HG03108 (cell line): ENCODE data around the gene ATXN7L1.
"Not testable (repeated sequence)": the region's sequence is repeated elsewhere in the genome, so short reads cannot be mapped to it uniquely, and the experiment has no call there.

Experiments
- ATAC-seq: cut with Tn5 transposase; IDR thresholded peaks from one replicate; pipeline ENCODE4 v1.9.1; 2021; ENCODE audit warnings: moderate library complexity; ENCODE audit not compliant: unreplicated experiment

The ATXN7L1 gene

DNA sequence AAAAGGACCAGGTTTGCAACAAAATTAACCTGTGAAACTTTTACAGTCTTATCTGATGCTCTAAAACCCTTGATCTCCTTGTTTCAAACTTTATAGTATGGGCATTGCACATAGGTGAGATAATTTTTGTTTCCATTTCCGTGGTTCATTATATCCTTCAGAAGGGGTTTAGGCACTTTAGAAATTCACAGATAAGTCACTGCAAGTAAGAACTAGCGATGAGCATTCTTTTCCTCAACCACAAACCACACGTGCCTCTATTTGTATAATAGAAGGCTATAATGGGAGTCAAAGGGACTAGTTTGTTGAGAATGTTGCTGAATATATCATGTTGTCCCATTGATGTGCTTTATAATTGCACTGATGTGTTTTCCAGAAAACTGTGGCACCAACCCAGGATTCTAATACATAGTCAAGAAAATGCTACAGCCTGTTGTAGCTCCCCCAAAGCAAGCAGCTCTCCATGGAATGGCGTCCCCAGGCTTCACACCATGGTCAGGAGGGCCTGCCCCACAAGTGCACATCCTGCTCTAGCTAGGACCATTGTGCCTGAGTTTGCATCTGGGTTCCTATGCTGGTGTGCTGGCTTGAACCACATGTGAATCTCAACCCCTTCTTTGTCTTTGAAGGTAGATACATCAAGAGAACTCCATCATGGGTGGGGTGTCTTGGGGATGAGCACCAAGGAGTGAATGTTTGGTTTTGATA lies 14.0 kb upstream of the ATXN7L1 start:
- ATAC-seq: no peak

DNA sequence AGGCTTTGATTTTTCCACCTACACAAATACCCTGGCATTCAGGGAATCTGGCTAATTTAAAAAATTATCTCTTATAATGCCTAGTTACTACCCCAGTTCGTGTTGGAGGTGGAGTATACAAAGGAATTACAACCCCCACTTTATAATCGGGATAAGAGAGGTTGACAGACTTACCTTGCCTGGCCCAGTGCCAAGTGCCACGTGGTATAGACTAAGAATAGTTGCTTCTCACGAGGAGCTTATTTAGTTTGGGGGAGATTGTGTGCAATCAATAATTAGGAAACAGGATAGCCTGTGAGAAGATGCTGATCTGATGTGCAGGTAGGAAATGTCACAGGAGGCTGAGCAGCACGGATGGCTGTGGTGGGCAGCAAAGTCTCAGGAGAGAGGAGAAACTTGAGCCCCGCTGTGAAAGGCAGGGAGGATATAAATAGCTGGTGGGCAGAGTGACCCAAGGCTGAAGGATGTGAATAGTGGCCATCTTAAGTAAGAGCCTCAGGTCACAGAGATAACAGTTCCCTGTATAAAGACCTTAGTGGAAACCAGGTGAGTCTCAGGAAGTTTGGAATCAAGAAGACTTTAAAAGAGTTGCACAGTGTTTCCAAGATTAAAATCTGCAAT lies 11.3 kb upstream of the ATXN7L1 start:
- no peak for ATAC-seq

DNA sequence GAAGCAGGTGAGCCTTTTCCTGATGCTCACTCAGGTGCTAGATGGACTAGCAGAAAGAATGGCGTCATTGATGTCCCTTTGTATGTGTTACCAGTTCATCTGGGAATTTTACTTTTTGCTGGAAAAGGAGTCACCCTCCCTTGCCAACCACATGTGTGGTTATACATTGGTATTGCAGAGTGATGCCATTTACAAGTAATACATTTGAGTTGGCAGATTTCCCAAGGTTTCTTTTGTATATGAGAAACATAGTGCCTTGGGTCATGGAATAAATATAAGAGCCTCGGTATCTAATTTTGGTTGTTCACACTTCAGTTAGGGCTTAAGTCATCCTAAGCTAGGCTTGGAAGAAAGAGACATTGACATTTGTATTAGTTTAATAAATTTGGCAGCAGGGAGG lies 10.4 kb upstream of the ATXN7L1 start:
- ATAC-seq: no peak

DNA sequence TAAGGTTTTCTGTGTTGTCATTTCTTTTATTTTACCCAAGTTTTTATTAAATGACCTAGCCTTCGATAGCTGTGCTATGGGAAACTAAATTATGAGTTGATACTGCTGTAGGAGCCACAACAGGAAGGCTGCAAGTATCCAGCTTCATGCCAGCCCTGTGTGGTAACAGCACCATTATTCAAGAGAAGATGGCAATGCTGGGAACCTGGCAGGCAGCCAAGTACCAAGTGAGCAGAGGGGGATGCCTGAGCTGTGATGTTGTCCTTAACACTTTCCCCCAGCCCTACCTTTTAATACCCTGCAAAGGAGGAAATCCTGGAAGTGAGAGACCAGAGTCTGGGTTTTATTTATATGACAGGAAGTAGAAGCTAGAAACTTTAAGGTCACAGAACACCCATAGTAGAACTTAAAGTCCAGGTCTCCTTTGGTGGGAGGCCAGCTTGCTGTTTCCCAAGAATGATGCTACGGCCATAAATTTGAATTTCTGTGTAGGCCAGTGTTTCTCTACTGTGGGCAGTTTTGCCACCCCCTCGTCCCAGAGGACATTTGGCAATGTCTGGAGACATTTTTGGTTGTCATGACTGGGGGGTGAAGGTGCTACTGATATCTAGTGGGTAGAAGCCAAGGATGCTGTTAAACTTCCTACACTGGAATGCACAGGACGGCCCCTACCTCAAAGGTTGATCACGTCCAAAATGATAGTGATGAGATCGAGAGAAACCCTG lies 9.2 kb upstream of the ATXN7L1 start:
- no peak for ATAC-seq

DNA sequence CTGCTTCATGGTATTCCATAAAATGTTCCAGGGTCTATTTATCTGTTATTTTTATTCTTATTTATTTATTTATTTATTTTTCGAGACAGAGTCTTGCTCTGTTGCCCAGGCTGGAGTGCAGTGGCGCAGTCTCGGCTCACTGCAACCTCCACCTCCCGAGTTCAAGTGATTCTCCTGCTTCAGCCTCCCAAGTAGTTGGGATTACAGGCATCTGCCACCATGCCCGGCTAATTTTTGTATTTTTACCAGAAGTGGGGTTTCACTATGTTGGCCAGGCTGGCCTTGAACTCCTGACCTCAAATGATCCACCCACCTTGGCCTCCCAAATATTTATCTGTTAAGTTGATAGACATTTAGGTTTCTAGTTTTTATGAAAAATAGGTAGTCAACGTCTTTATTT lies 6.8 kb upstream of the ATXN7L1 start:
- not testable (repeated sequence) for ATAC-seq

DNA sequence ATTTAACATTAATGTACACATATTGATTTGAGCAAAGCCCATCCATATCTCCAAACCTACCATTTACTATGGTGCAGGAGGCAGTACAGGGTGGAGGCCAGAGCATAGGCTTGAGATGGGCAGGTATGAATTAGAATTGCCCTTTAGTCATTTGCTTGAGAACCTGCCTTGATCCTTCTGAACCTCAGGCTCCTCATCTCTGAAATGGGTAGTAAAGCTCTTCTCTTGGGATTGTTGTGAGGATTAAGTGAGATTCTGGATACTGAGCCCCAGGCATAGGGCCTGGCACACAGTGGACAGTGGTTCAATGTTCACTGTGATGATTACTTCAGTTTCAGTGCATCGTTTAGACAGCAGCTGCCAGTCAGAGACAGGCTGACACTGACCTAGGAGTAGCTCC lies 5.0 kb upstream of the ATXN7L1 start:
- no peak for ATAC-seq

DNA sequence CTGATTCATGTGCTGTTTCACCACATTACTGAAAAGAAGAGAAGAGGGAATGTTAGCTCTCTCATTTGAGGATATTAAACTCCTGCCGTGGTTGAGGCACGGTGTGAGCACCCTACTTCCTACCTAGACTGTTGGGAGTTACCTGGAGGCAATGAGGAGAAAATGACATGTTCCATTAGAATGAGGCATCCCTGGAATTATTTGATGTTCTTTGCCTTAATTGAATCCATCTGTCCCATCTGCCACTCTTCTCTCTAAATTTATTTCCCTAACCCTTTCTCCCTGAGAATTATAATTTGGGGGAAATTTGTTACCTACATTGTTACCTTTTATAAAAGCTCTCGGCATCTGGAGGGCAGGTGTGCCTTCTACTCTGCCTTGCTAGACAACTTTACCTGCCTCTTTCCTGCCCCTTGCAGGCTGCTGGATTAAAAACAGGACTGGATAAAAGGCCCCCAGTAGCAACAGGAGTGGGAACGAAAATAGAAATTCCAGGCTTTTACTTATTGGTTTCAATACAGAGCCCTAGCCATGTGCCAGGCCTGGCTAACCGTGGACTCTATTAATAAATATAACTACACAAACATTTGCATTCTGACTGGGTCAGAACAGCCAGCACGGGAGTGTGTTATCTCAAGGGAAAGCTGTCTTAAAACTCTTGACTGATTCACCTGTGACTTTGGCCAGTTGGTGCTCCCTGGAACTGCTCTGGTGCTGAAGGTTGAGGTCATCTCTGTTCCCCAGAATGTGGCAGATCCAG lies 4.4 kb upstream of the ATXN7L1 start:
- no peak for ATAC-seq

DNA sequence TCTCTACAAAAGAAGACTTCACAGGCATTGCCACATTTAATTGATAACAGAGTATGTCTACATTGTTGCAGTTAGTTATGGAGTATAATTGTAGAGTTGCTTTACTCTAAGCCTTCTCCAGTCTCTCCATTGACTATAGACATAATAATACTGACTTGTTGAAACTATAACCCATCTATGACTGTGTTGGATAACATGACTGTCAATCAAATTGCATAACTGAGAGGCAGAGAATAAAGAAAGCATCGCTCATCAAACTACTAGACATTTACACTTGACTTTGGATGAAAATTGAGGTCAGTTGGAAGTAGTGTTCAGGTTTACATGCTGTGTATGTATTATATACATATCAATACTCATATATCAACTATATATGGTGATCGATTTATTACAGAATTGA lies 3.4 kb upstream of the ATXN7L1 start:
- ATAC-seq: no peak

DNA sequence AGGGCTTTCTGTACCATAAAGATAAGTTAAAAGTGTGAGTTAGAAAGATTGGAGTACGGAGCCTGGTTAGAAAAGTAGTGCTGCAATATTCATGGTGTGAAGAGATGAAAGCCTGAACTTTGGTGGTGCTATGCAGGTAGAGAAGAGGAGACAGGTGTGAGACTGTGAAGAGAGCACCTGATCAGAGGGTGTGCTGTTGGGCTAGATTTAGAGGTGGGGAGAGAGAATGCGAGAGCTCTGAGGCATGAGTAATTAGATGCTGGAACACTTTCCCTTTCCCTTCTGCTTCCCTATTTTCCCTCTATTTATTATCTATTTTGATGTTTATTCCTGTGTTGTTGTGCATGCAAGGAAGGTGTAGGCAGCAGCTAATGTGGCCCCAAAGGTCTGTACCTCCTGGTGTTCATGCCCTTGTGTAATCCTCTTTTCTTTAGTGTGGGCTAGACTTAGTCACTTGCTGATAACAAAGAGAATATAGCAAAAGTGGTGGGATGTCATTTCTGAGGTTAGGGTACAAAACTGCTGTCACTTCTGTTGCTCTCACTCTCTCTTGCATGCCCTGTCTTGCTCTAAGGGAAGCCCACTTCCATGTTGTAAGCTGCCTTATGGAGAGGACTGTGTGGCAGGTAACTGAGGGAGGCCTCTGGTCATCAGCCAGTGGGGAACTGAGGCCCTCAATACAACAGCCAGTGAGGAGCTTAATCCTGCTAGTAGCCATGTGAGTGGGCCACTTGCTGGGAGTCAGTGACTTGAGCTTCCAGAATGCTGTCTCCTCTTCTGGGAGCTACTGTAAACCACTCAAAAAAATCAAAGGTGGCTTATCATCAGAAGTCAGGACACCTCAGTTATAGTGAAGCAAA lies 2.6 kb upstream of the ATXN7L1 start:
- ATAC-seq: no peak

DNA sequence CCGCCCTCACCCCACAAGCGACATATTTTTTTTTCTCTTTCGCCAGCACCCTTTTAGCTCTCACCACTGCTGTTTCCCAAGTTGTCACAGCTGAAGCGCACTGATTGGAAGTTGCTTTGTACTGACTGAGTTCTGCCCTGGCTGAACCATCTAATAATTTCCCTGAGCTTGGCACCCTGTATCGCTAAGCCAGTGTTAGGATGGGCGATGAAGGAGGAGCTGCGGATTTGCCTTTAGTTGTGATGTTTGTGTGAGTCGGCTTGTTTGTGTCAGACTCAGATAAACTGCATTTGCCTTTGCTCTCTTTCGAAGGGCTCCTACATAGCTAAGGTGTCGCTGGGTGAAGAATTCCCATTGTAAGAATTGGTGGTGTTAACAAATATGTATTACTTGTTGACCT lies 1.3 kb upstream of the ATXN7L1 start:
- no peak for ATAC-seq

DNA sequence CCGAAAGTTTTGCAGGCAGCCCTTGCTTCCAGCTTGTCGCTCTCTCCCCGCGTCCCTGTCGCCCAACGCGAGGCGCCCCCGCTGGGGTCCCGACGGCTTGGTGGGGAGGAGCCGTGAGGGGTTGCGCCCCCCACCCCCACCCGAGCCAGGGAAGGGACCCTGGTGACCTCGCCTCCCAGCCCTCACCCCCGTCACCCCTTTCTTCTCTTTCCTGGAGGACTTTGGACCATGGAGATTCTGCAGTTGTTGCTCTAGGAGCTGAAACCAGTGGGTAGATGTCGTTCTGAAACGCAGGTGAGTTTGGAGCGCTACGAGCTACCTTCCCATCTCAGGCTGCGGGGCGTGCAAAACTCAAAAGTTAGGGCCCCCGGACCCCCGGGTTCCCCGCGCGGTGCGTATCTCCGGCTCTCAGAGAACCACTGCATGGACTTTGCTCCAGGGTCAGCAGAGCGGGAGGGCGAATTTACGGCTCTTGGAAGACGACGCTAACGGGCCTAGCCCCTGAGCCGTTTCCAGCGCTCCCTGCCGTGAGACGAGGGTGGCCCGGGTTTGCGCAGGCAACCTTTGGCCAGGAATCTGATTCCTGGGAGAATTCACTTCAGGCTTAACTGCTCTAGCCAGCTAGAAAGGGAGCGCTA lies 684 bp upstream of the ATXN7L1 start:
- no peak for ATAC-seq

DNA sequence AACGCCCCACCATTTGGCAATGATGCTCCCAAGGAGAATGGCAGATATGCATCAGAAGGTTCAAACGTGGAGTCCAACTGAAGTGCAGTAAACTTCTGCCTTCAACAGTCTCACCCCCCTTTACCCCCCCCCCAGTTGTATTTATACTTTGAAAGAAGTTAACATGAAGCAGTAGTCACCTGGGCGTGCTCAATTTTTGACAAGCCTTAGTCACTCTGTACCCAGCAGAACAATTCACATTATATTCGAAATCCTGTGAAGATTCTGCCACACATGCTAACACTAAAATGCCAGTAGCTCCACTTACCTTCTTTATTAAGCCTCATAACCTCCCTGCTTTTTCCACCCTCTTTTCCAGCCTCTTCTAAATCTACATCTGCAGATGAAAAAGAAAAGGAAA lies 894 bp downstream of the ATXN7L1 start:
- ATAC-seq: no peak

DNA sequence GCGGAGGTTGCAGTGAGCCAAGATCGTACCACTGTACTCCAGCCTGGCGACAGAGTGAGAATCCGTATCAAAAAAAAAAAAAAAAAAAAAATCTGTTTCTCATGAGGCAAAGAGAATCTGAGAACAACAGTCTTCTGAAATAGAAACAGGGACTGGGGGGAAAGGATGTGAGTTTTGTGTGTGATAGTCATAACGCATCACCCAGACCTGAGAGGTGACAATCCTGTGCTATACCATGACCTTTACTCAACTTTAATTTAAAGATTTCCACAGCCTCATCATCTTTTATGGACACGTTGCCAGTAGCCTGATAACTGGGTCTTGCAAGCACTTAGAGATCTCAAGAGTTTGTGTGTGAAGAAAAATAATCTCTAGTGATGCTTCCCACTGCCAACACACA lies 2.3 kb downstream of the ATXN7L1 start:
- no peak for ATAC-seq

DNA sequence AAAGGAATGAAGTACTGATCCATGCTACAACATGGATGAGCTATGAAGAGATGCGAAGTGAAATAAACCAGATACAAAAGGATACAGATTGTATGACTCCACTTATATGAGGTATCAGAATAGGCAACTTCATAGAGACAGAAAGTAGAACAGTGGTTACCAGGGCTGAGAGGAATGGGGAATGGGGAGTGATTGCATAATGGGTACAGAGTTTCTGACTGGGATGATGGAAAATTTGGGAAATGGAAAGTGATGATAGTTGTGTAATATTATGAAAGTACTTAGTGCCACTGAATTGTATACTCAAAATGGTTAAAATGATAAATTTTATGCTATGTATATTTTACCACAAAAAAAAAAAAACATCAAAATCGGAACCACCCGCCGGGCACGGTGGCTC lies 3.9 kb downstream of the ATXN7L1 start:
- ATAC-seq: no peak

DNA sequence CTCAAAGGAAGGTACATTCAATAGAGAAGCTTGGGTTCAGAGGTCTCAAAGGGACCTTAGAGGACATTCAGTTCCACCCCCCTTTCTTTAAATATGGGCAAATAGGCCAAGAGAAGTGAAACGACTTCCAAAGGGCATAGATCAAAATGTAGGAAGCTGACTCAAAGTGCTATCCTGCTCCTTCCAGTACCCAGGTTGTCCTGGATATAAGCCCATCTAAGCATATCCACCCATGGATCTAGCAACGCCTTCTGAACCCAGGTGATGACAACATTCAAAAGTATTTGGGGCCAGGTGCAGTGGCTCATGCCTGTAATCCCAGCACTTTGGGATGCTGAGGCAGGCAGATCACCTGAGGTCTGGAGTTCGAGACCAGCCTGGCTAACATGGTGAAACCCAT lies 5.3 kb downstream of the ATXN7L1 start:
- no peak for ATAC-seq

DNA sequence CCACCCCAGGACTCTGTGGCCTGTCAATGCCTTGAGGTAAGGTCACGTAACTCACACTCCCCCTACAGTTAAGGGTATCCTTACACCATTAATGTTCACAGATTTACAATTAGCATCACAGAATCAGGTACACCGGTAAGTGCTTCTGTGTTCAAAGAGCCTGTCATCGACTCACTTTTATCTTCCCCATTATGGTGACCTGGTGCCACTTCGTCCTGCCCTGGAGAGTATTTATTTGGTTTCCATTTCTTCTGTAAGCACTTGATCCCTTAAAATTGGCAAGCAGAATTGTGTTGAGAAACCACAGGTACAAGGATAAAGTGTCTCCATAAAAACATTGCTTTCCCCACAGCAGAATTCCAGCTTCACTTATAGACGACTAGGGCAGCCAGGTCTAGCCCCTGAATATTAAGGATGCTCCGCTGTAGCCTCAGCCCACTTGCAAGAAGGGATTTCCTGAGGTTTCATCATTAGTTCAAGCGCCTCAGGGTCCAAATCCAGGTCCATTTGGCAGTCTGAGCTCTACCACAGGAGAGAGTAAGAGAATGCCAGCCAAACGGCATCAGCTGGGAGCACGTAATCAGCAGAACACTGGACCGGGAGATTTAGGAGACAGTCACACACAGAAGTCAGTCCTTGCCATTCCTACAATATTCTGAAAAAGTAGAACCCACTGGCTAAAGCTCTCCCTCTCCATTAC lies 10.1 kb downstream of the ATXN7L1 start:
- ATAC-seq: no peak

DNA sequence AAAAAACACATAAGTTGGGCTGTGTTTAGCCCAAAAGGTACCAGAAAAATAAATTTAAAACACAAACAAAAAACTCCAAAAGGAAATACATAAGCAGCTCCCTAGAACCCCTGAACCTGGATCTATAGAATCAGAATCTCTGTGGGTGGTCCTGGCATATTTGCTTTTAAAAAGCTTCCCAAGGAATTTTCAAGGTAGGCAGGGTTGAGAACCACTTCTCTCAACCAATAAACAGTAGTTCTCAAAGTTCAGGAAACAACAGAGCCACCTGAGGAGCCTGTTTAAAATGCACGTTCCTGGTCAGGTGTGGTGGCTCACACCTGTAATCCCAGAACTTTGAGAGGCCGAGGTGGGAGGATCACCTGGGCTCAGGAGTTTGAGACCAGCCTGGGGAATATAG lies 12.5 kb downstream of the ATXN7L1 start:
- no peak for ATAC-seq

DNA sequence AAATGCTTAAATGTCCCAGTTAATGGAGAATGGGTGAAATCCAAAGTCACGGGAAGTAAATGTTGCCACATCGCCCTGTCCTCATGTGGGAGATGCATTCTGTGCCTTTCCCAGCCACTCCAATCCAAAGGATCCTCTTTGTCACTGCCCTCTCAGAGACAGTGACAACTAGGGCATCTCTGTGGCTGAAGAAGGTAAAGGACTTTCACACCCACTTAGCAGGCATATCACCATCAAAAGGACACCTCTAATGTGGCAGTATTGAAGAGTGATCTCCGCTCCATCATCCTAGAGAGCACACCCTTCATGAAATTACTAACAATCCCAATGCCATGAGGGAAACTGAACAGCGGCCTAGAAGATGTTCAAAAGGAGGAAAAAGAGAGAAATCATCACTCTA lies 13.6 kb downstream of the ATXN7L1 start:
- ATAC-seq: no peak

DNA sequence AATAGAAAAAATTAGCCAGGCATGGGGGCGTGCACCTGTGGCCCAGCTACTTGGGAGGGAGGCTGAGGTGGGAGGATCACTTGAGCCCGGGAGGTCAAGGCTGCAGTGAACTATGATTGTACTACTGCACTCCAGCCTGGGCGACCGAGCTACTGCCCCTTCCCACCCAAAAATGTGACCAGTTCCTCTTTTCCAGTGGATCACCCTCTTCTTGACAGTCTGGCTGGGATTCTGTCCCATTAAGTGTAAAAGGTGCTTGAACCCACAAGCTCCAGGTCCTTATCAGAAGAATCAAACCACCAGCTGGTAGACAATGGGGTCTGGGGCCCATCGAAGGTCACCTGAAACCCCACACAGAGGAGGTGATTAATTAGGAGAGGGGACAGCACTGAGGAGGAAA lies 14.1 kb downstream of the ATXN7L1 start:
- no peak for ATAC-seq

DNA sequence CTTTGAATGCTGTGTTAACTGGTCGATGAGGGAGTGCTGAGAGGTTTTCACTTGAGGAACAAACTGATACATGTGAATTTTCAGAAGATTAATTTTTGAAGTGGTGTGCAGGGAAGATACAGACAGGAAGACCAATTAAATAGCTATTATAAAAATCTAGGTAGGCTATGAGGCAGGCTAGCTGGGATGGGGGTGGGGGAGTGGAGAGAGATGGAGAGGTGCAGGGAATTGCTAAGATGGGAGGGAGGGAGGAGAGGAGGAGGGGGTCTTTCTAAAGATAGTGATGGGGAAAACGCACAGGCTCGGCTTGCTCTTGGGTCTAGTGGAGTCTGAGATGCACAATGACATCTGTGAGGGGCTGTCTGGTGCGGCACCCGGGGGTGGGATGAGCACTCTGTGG lies 15.2 kb downstream of the ATXN7L1 start:
- ATAC-seq: no peak
